HFFc6 (cell line): ENCODE measurements around the gene MLF2. TPM values are rescaled to one million over a fixed set of nuclear protein-coding genes. Genes with fewer than 3 reads are reported as not detected.
A peak's percentile ranks its signal among the peaks of the same experiment; 100 is the strongest.

Experiments
- DNase-seq: peaks from one replicate; pipeline ENCODE4 v3.0.0-alpha.2; 2018
- H3K27ac Mint-ChIP-seq: 2 replicates; pipeline ENCODE4 v1.8.0; 2020; ENCODE audit warnings: mild to moderate bottlenecking, mixed read lengths
- H3K27me3 Mint-ChIP-seq: 2 replicates; pipeline ENCODE4 v1.8.0; 2021; ENCODE audit warnings: mild to moderate bottlenecking, moderate library complexity, mixed read lengths; ENCODE audit not compliant: insufficient read depth
- H3K36me3 Mint-ChIP-seq: 2 replicates; pipeline ENCODE4 v1.8.0; 2021; ENCODE audit warnings: low read depth, mixed read lengths
- H3K4me1 Mint-ChIP-seq: 2 replicates; pipeline ENCODE4 v1.8.0; 2020; ENCODE audit warnings: low read depth, mixed read lengths
- H3K4me3 Mint-ChIP-seq: 2 replicates; pipeline ENCODE4 v1.8.0; 2020; ENCODE audit warnings: mild to moderate bottlenecking, moderate library complexity, mixed read lengths
- H3K9me3 Mint-ChIP-seq: 2 replicates; pipeline ENCODE4 v1.8.0; 2020; ENCODE audit warnings: mild to moderate bottlenecking, mixed read lengths
- total RNA-seq, 6 experiments: library from RNA; stranded (reverse); fragmentation: NEBNext Ultra II Directional; extraction: Animal tissue kit (Norgen Biotek cat#: 25700); gene quantifications; 2 replicates in 1 of 6; 3 replicates in 5 of 6; pipeline ENCODE4 v1.2.3, GENCODE V29; 2021
- TF ChIP-seq, protein P1 (sequence below): fragments of 200-600 bp; sonication (generic); IDR thresholded peaks from 2 replicates; pipeline ENCODE4 v1.5.0; 2021; ENCODE audit warnings: antibody characterized with exemption, mild to moderate bottlenecking

The MLF2 gene
- total RNA-seq, 6 experiments from 2014 or later = 273 to 329 (median 298) TPM

DNA sequence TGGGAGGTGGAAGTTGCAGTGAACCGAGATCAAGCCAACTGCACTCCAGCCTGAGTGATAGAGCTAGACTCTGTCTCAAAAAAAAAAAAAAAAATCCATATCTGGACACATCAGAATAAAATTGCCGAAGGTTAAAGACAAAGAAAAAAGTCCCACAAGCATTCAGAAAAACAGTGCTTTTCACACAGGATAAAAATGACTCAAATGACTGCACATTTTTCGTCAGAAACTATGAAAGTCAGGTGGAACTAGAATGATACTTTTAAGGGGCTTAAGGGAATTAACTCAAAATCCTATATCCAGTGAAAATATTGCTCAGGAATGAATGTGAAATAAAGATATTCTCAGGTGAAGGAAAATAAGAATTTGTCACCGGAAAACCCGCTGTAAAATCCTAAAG is 16.2 kb downstream of the MLF2 start:
- Mint-ChIP-seq H3K27me3 (no peaks in the 10 kb centered on the region), H3K4me1 (peaks cover 17% of the 10 kb centered on the region), H3K4me3 (no peak overlapping the region), H3K27ac (no peak overlapping the region), H3K36me3 (peaks cover 5% of the 10 kb centered on the region; the same call in 1 of the 2 replicates), H3K9me3 (no peaks in the 10 kb centered on the region)
- no peak for DNase-seq
- TF ChIP-seq, protein P1, sequence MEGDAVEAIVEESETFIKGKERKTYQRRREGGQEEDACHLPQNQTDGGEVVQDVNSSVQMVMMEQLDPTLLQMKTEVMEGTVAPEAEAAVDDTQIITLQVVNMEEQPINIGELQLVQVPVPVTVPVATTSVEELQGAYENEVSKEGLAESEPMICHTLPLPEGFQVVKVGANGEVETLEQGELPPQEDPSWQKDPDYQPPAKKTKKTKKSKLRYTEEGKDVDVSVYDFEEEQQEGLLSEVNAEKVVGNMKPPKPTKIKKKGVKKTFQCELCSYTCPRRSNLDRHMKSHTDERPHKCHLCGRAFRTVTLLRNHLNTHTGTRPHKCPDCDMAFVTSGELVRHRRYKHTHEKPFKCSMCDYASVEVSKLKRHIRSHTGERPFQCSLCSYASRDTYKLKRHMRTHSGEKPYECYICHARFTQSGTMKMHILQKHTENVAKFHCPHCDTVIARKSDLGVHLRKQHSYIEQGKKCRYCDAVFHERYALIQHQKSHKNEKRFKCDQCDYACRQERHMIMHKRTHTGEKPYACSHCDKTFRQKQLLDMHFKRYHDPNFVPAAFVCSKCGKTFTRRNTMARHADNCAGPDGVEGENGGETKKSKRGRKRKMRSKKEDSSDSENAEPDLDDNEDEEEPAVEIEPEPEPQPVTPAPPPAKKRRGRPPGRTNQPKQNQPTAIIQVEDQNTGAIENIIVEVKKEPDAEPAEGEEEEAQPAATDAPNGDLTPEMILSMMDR = no peak

DNA sequence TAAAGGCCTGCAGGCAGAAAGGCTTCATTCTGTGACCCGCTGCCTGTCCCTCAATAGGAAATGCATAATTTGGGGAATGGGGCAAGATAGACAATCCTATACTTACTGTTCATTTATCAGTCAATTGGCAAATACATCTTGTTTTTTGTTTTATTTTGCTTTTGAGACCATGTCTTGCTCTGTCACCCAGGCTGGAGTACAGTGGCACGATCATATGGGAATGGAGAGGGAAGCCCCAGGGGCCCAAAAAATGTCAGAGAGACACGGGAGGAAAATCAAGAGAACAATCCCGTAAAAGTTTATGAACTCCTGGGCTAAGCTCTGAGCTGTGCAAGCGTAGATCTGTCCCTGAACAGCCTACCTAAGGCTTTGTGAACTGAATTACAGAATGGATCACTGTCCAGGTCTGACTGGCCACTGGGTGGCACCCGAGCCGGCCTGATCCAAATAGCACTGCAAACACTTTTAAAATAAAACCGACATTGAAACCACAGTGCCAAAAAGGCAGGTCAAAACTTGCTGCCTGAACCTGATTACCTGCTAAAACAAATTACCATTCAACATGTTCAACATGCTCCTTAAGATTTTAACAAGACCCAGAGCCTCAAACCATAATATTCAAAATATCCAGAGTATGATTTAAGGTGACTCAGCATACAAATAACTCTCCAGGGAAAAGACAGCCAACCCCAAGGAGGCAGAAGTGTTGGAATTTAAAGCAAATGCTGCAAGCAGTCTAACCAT is 17.3 kb downstream of the MLF2 start:
- H3K27ac Mint-ChIP-seq = peak overlapping the region; percentile 84
- peaks cover 17% of the 10 kb centered on the region for H3K4me1 Mint-ChIP-seq
- H3K27me3 Mint-ChIP-seq = no peaks in the 10 kb centered on the region
- peak; percentile 59 for DNase-seq
- peaks cover 13% of the 10 kb centered on the region; the same call in 1 of the 2 replicates for H3K36me3 Mint-ChIP-seq
- H3K4me3 Mint-ChIP-seq = no peak overlapping the region
- TF ChIP-seq, protein P1 = peak; percentile 87
- H3K9me3 Mint-ChIP-seq = no peaks in the 10 kb centered on the region

DNA sequence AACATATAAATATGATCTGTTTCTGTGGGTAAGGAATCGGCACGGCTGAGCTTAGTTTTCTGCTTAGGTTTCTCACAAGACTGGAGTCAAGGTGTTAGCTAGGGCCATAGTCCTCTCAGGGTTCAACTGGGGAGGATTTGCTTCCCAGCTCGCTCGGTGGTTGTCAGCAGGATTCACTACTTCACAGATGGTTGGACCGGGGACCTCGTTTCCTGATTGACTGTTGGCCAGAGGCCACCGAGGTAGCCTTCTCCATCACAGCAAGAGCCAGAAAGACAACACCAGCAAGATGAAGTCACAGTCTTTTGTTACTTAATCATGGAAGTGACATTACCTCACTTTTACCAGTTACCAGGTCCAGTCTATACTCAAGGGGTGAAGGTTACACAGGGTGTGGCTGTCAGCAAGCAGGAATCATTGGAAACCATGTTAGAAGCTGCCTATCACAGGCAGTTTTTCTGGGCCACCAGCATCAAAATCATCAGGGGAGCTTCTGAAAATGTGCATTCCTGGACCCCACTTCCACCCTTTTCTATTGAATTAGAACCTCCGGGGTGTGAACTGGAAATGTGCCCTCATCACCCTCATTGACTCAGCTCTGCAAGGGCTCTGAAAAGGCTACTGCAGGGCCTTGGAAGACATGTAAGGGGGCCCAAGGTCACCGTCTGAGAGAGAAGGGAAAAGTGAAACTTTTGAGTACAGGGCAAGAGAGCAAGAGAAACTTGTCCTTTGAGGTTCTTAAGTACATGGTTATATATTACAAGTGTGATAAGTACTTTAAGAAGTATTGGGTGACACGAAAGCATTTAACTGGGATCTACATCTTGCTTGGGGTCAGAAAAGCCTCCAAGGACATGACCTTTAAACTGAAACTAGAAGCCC is 18.2 kb downstream of the MLF2 start:
- DNase-seq = no peak
- Mint-ChIP-seq H3K27ac (peak overlapping the region; percentile 84; the same call in 1 of the 2 replicates), H3K4me3 (no peak overlapping the region), H3K27me3 (no peaks in the 10 kb centered on the region), H3K4me1 (peaks cover 17% of the 10 kb centered on the region), H3K9me3 (no peaks in the 10 kb centered on the region), H3K36me3 (peaks cover 19% of the 10 kb centered on the region; the same call in 1 of the 2 replicates)
- TF ChIP-seq, protein P1 = no peak

DNA sequence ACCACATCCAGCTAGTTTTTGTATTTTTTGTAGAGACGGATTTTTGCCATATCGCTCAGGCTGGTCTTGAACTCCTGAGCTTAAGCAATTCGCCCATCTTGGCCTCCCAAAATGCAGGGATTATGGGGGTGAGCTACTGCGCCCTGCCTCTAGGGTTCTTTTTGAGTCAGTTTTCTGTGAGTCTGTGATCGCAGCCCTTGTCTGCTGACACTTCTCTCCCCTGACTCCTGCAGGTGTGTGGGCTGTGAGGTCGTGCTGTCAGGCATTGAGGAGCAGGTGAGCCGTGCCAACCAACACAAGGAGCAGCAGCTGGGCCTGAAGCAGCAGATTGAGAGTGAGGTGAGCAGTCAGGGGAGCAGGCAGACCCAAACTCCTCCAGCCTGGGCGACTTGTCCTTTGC is 22.8 kb downstream of the MLF2 start:
- no peak overlapping the region for H3K4me3 Mint-ChIP-seq
- no peak overlapping the region for H3K27ac Mint-ChIP-seq
- no peaks in the 10 kb centered on the region for H3K9me3 Mint-ChIP-seq
- no peaks in the 10 kb centered on the region for H3K27me3 Mint-ChIP-seq
- peaks cover 15% of the 10 kb centered on the region; the same call in 1 of the 2 replicates for H3K36me3 Mint-ChIP-seq
- no peak for DNase-seq
- TF ChIP-seq, protein P1 = no peak; the same call in 1 of the 2 replicates
- H3K4me1 Mint-ChIP-seq = peaks cover 10% of the 10 kb centered on the region

DNA sequence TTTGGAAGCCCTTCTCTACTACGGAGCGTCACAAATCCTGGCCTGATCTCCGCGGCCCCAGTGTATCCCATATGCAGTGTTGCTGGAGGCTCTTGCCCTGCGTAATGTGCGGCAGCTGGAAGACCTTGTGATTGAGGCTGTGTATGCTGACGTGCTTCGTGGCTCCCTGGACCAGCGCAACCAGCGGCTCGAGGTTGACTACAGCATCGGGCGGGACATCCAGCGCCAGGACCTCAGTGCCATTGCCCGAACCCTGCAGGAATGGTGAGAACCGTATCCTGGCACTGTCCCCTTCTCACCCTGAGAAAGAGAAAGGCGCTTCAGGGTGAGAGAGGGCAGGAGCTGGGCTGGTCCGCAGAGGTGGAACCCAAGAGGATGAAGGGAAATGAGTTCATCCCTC is 23.8 kb downstream of the MLF2 start:
- no peak for DNase-seq
- Mint-ChIP-seq H3K9me3 (no peaks in the 10 kb centered on the region), H3K4me1 (peaks cover 12% of the 10 kb centered on the region), H3K36me3 (peaks cover 15% of the 10 kb centered on the region; the same call in 1 of the 2 replicates), H3K27ac (no peak overlapping the region), H3K4me3 (no peak overlapping the region), H3K27me3 (no peaks in the 10 kb centered on the region; the same call in 1 of the 2 replicates)
- TF ChIP-seq, protein P1 = no peak
